Activated CD8-positive, alpha-beta memory T cell treated with anti-CD3 and anti-CD28 coated beads for 36 hours (primary cell): ENCODE measurements around the gene KCNC3. TPM values are rescaled to one million over a fixed set of nuclear protein-coding genes. Genes with fewer than 3 reads are reported as not detected.

ENCODE experiments used
- CTCF ChIA-PET: fragments of 350-600 bp; sonication (Branson Sonifier 250); formaldehyde crosslinking; loops from one replicate; lab custom pipeline; 2021; ENCODE audit warnings: antibody characterized with exemption; lab: Charles Lee
- POLR2A ChIA-PET: fragments of 350-600 bp; sonication (Branson Sonifier 250); formaldehyde crosslinking; loops from one replicate; lab custom pipeline; 2021; ENCODE audit warnings: antibody characterized with exemption; lab: Charles Lee
- total RNA-seq, 2 experiments: library from RNA; stranded (reverse); gene quantifications; one replicate each; pipeline ENCODE4 v1.2.3, GENCODE V29; 2021

KCNC3 gene
- total RNA-seq, 2 experiments from 2014 or later: 0.51 to 0.57 TPM

DNA sequence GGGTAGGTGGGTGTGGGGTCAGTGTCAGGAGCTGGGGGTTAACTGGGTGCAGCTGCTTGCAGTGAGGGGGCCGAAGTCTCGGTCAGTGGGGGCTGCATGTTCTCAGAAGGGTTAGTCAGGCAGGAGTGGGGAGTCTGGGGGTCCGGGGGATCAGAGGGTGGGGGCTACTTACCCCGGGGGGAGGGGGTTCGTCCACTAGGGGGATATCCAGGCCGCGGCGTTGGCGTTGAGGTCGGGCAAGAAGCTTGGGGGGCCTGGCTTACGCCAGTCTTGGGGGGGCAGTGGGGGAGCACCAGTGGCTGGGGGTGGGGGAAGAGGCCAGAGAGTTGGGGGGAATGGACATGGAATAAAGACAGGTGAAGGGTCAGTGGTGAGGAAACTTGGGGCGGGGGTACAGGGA, 9.1 kb downstream of the KCNC3 start:
- CTCF ChIA-PET: no interaction called here
- POLR2A ChIA-PET: no interaction called here

- ChIA-PET POLR2A (no interaction called here), CTCF (interaction anchor here (1.1 kb wide), 1 partner anchor 10 kb away, joined by 3 read pairs; the partner anchor contains the start of gene KCNC3)
Observed at GRCh38 chr19:50319156-50319555, 10.0 kb downstream of the KCNC3 start.

GRCh38 chr19:50318438-50318837, 10.7 kb downstream of the KCNC3 start:
- CTCF ChIA-PET: interaction anchor here (1.1 kb wide), 1 partner anchor 11 kb away, joined by 3 read pairs; the partner anchor contains the start of gene KCNC3
- POLR2A ChIA-PET: no interaction called here

DNA sequence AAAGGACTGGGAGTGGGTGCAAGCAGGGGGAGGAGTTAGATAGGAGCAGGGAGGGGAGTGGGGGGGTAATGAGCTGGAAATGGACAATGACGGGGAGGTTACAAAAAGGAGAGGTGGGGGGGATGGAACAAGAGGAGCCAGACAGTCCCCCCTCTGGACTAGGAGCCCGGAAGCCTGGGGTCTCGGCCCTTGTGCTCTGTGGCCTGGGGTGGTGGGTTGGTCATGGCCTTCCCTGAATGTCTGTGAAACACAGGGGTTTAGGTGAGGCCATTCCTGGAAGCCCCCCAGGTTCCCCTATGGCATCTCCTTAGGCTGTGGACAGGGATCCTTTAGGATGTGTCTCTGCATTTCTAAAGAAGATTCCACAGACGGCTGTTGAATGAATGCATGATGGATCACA, 12.1 kb downstream of the KCNC3 start:
- ChIA-PET POLR2A (no interaction called here), CTCF (no interaction called here)

GRCh38 chr19:50315773-50316448, 13.3 kb downstream of the KCNC3 start:
- CTCF ChIA-PET: interaction anchor here (0.6 to 1.2 kb wide), 2 partner anchors 64 to 194 kb away, joined by 3 to 4 read pairs; no protein-coding TSS in a partner anchor
- POLR2A ChIA-PET: interaction anchor here (0.6 kb wide), 1 partner anchor 13 kb away, joined by 4 read pairs; the partner anchor contains the start of gene KCNC3

DNA sequence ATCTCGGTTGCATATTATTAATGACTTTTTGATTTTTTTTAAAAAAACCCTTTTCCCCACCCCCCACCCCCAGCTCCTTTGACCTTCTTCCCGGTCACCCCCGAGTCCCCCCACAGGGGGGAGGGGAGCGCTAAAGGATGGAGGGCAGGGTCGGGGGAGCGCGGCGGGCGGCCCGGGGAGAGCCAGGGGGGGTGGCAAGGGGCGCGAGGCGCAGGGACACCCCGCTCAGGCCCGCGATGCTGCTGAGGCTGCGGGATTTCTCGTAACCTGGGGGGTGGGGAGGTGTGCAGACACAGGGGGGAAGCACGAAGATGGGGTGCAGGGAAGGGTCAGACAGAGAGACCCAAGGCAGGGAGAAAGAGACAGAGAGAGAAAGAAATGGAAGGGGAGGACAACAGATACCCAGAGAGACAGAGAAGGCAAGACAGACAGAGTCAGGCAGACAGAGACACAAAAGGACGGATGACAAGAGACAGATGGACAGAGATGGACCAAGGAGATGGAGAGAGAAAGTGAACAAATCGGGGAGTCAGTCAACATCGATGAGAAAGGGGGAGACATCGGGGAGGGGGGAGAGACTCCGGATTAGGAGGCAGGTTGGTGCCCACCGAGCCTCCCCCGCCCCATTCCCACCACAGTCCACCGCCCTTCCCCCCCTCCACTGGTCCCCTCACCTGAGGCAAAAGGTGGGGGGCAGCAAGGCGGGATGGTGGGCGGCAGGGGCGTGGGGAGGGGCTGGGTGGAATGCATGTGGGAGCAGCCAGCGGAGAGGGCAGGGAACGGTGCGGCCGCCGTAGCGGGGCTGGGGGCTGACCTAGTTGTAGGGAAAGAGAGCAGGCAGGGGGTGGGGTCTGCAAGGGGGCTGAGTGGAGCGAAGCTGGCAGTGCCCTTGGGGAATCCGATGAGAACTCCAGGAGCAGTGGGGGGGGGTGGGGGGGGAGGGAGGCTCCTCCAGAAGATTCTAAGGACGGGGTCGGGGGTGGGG, 14.2 kb downstream of the KCNC3 start:
- ChIA-PET POLR2A (no interaction called here), CTCF (interaction anchor here (1.2 kb wide), 1 partner anchor 63 kb away, joined by 4 read pairs; no protein-coding TSS in a partner anchor)

DNA sequence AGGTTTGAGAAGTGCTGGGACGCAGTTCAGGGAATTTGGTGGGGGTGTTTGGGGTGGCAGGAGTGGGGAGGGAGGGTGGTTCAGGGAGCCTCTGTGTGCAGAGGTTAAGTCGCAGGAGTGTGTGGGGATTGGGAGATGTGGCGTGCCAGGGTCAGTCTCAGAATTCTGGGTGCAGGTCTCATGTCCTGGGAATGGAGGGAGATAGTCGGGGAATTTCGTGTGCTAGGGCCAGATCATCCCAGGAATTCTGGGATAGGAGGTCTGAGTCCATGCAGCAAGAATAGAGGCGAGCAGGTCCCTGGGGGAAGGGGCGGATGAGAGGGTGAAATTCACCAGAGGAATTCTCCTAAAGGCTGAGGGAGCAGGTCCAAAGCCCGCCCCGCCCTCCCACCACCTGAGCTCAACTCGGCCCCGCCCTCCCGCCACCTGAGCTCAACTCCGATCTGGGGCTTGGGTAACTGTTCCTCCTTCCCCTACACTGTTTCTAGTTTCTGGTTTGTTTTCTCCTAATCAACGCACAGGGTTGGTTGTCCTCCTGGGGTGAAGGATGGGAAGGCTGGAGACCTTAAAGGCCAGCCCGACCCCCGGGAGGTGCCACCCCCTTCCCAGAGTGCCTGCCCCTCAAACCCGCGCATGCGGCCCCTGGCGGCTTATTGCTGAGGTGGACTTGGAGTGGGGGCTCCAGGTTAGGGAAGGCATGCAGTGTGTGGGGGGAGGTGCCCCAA, 15.2 kb downstream of the KCNC3 start:
- CTCF ChIA-PET: no interaction called here
- POLR2A ChIA-PET: no interaction called here

DNA sequence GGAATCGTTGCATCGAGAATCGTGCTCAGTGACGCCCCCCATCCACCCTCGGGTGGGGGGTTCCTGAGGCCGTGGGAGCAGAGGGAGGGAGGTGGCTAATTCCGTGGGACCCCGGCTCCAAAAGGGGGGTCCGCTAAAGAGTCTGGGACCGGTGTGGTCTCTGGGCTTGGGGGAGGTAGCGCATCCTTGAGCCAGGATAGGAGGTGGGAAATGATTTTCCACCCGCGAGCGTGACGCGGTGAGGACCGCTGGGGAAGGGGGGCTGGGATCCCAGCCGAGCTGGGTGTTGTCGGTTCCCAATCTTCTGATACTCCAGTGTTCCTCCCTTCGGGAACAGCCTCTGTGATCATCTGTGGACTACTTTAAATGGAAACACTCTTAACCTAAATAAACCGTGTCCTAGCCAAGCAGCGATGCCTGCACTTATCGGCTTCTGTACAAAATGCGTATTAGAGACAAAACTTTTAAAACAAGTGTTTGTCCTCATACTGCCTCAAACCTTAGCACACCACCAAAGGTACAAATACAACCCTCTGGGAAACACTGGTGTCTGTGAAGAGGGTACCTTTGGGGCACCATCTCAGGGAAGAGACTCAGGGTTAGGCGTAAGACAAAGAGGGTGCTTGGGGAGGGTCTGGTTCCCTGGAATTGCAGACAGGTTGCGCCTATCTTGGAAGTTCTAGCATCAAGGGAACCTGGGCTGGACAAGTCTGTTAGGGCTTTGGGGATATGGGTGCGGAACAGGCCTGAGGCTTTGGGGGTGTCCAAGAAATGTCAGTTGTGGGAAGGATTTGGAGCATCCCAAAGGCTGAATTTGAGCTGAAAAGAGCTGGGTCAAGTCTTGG, 16.0 kb downstream of the KCNC3 start:
- ChIA-PET CTCF (no interaction called here), POLR2A (no interaction called here)

DNA sequence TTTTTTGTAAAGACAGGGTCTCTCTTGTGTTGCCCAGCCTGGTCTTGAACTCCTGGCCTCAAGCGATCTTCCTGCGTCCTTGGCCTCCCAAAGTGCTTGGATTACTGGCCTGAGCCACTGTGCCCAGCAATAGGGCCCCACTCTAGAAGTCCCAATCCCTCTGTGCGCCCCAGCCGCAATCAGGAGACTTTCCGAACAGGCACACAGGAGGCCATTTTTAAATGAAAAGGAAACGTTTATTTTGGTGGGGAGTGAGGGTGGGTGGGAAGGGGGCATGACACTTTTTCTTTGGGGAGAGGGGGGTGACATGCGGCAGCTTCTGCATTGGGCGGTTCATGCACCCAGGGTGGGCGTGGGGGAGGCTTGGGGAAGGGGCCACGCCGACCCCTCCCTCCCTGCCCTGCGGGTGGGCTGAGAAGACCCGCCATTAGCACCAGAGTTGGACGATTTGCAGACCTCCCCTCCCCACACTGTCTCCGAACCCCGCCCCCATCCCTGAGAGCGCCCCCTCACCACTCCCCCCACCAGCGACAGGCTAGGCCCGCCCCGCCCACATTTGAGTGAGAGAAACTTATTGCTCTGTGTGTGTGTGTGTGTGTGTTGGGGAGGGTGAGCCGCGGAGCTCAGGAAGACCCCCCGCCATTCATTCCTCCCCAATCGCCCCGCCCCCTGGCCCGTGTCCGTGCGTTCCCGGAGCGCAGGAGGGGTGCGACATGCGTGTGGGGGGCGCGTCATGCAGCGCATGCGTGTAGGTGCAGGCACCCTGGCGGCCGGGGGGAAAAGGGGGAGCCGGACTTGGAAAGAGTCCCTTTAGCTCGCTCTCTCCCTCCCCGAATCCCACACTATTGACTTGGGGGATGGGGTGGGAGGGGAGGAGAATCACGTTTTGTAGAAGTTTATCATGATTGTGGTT, 17.2 kb downstream of the KCNC3 start:
- POLR2A ChIA-PET: no interaction called here

DNA sequence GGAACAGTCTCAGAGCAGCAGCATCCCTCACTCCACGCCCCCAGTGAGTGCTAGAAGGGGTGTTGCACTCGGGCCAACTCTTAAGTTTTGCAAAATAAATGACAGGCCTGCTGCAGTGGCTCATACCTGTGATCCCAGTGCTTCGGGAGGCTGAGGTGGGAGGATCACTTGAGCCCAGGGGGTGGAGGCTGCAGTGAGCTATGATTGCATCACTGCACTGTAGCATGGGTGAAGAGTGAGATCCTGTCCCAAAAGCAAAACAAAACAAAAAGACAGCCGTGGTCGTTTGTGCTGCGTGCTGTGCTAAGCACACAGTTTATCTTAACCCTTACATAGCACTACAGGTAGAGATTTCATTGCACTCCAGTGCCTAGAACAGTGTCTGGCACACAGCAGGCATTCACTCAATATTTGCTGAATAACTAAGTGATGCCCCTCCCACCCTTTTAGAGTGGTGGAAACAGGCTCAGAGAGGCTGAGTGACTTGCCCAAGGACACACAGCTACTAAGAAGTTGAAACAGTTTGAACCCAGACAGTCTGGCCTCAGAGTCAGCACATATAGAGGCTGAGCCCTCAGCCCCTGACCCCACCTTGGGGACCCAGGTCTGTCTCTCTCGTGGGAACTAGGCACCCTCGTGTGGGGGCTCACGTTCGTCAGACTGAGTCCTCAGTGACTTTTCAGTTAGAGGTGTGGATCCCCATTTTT, 18.3 kb downstream of the KCNC3 start:
- POLR2A ChIA-PET: no interaction called here
- CTCF ChIA-PET: no interaction called here

More for the DNA sequence above, 17.2 kb downstream of the KCNC3 start:
- CTCF ChIA-PET: no interaction called here

DNA sequence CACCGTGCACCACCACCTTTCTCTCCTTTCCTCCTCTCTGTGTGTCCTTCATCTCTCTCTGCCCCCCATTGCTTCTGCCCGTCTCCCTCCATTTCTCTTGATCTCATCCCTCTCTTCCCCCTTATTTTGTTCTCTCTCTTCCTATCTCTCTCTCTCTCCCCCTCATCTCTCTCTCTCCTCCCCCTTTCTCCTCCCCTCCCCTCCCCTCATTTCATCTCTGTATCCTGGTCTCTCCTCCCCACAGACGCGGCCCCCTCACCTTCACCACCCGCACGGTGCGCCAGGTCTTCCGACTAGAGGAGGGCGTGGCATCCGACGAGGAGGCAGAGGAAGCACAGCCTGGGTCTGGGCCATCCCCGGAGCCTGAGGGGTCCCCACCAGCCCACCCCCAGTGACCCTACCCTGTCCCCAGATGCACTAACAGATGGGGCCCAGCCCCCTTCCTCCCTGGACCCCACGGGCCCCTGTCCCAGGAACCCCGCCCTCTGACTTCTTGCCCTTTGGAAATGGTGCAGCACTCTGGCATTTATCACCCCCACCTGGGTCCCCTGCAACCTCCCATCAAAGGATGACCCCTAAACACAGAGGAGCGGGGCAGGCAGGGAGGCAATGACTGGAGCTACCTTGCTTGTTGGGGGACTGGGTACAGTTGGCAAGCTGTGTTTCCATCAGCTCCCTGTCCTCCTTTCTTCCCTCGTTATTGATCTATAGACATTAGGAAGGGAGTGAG, 19.6 kb downstream of the KCNC3 start:
- ChIA-PET POLR2A (no interaction called here), CTCF (no interaction called here)

DNA sequence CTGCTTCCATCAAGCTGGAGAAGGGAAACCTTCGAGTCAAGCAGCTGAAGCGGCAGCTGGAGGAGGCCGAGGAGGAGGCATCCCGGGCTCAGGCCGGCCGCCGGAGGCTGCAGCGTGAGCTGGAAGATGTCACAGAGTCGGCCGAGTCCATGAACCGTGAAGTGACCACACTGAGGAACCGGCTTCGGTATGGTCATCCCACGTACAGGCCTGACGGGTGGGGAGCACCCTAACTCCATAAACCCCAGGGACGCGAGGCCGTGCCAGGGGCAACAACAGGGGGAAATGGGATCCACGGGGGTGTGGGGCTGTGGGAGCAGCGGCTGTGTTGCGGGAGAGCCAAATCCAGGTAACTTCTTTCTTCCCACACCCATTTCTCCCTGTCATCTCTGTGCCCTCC, 20.2 kb downstream of the KCNC3 start:
- ChIA-PET POLR2A (no interaction called here), CTCF (no interaction called here)

- CTCF ChIA-PET: interaction anchor here (0.6 kb wide), 1 partner anchor 150 kb away, joined by 3 read pairs; no protein-coding TSS in a partner anchor
- POLR2A ChIA-PET: no interaction called here
Observed at GRCh38 chr19:50303558-50303957, 25.6 kb downstream of the KCNC3 start.

DNA sequence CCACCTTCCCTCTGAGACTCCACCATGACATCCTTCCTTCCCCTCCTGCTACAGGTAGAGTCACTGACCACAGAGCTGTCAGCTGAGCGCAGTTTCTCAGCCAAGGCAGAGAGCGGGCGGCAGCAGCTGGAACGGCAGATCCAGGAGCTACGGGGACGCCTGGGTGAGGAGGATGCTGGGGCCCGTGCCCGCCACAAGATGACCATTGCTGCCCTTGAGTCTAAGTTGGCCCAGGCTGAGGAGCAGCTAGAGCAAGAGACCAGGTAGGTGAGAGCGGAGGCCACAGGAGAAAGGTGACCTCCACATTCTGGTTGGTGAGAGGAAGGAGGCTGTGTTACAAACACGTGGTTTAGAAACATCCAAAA, 27.6 kb downstream of the KCNC3 start:
- ChIA-PET POLR2A (no interaction called here), CTCF (interaction anchor here (0.5 kb wide), 1 partner anchor 192 kb away, joined by 3 read pairs; no protein-coding TSS in a partner anchor)

DNA sequence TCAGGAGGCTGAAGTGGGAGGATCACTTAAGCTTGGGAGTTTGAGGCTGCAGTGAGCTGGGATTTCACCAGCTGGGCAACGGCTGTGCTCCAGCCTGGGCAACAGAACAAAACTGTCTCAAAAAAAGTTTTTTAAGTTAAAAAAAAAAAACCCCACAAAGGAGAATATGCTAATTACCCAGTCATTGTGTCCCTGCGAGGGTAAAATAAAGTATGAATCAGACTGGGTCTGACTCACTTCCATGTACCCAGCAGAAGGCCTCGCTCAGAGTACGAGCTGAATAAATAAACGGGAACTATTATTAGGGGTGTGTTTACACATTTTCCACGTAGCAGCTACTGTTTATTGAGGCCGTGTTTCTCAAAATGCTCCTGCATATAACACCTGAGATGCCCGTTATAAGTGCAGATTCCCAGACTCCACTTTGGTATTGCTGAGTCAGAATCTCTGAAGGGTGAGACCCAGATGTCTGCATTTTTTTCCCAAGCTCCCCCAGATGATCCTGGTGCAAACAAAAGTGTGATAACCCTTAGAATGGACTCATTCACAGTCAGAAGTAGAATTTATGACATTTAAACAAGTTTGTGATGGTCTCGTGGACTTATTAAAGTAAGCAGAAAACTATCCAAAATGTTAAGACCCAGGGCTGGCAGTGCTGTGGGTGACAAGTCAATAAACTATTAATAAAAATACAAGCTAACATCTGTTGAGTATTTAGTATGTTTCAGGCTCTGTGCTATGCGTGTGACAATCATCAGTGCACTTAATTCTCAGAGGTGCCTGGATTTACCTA, 28.2 kb downstream of the KCNC3 start:
- CTCF ChIA-PET: no interaction called here
- POLR2A ChIA-PET: interaction anchor here (0.9 kb wide), 1 partner anchor 25 kb away, joined by 3 read pairs; no protein-coding TSS in a partner anchor

- POLR2A ChIA-PET: no interaction called here
Observed at GRCh38 chr19:50300051-50300450, 29.1 kb downstream of the KCNC3 start.

More at GRCh38 chr19:50300051-50300450, 29.1 kb downstream of the KCNC3 start:
- CTCF ChIA-PET: no interaction called here
